DMS 273 (cell line): ENCODE measurements around the gene SLFNL1.
A peak's percentile ranks its signal among the peaks of the same experiment; 100 is the strongest.

ENCODE experiments used
- DNase-seq: peaks from one replicate; lab custom pipeline; 2025; ENCODE audit not compliant: unreplicated experiment; lab: John Stamatoyannopoulos, UW

SLFNL1 gene

DNA sequence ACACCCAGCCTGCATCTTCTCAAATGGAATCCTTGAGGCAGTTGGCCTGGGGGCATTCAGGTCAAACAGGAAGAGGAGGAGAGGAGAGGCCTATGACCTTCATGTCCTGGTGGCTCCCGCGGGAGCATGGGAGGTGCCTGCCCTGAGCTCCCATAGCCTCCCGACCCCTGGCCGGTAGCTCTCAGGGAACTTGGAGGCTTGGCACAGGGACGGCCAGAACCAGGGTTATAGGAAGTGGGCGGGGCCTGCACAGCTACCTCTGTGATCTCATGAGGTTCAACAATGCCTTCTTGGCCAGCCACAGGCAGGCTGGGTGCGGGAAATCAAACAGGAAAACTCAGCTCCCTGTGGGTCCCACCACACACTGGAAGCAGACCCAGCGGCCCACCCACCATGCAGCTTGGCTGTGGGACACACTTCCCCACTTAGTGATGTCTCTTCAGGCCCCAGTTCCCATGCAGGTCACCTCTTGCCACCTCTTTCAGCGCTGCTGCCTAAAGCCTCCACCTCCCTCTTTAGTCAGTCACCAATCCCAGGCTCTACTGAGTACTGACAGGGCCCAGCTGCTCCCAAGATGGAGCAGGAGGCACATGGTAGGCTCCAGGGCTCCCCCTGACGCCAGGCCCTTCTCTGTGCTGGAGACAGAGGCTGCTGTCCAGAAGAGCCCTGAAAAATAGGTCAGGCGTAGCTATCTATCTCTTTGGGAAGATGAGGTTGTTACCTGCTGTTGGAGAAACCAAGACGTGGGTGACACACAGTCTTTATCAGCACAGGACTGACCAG is at the start of gene SLFNL1:
Gene SLFNL1 (minus strand): TSS at position 200 of the 783 bp plus-strand sequence. CDS start 1,065 bp downstream, outside the sequence.
- peak; percentile 100 for DNase-seq

DNA sequence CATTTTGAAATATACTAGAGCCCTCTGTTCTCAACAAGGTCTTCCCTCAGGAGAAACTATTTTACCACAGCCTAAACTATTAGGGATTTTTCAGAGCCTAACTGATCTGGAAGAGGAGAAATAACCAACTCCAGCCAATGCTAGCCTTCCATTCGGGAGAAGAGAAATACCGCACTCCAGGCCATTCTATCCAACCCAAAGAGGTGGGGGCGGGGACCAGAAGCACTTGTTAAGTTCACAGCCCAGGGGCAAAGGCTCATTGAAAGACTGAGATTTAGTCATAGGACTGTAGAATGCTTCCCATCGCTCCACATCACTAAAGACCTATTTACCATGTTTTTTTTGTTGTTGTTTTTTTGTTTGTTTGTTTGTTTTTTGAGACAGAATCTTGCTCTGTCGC is 35.4 kb upstream of the SLFNL1 start:
- no peak for DNase-seq

DNA sequence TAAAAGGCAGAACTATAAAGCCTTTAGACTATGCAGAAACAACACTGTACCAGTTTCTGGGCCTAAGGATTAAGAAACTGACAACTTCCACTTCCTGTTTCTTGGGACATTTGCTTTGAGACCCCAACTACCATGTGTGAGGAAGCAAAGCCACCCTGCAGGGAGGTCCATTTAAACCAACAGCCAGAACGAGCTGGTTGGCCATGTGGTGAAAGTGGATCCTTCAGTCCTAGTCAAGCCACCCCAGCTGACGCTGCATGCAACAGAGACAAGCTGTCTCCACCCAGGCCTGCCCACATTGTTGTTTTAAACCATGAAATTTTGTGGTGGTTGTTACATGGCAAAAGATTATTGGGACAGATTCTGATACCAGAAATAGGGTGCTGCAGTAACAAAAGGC is 31.8 kb upstream of the SLFNL1 start:
- DNase-seq: peak; percentile 88

DNA sequence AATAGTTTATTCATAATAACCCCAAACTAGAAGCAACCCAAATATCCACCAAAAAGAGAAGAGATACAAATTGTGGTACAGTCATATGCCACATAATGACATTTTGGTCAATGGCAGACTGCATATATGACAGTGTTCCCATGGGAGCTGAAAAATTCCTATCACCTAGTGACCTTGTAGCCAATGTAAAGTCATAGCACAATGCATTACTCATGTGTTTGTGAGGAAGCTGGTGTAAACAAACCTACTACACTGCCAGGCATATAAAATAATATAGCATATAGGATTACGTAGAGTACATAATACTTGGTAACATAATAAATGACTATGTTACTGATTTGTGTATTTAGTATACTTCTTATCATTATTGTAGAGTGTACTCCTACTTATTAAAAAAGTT is 29.5 kb upstream of the SLFNL1 start:
- DNase-seq: no peak

DNA sequence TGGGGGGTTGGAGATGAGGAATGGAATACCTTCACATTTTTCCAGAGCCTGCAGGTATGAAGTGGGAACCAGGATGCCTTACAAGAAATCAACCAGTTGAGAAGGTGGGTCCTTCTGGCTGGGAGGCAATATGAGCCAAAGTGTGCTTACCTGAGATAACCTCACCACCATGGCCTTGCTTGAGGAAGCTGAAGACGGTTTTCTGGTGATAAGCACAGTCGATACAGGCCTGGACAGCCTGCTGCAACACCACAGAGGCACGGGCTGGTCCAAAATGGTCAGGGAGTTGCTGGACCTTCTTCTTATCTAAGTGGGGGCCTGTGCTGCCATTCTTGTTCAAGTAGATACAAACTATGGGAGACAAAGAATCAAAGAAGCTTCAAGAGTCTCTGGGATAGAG is 27.0 kb upstream of the SLFNL1 start:
- no peak for DNase-seq

DNA sequence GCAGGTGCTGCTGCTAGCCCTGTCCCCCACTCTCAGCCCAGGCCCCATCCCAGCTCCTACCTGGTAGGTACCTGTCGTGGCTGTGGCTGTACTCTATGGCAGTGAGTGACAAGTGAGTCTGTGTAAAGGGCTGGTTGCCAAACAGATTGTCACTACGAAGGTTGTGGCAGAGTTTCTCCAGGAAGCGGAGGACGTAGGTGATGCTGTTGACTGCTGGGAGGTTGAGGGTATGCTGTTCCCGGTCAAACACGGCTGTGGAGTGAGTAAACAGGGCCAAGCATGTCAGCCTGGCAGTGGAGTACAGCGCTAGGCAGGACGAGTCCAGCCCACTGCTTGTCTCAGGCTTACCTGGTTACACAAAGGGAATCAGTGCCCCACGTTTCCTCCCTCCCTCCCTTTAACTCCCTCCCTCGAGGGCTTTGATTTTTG is 24.8 kb upstream of the SLFNL1 start:
- DNase-seq: no peak

DNA sequence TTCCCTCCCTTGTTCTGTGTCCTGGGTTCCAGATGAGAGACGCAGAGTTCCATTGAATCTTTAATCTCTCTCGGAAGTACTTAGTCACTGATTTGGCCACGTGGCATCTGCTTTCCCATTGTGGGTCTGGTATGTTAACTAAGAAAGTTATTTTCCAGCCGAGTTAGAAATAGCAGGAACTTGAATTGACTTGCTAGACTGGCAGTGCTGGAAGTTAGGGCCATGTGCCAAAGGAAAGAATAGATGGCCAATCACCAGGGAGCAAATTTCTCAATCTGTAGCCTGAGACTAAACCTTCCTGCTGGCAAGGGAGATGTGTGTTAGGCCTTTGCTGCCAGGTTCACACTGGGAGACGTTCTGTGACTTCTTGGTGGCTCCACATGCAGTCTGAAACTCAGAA is 24.2 kb upstream of the SLFNL1 start:
- peak; percentile 90 for DNase-seq

DNA sequence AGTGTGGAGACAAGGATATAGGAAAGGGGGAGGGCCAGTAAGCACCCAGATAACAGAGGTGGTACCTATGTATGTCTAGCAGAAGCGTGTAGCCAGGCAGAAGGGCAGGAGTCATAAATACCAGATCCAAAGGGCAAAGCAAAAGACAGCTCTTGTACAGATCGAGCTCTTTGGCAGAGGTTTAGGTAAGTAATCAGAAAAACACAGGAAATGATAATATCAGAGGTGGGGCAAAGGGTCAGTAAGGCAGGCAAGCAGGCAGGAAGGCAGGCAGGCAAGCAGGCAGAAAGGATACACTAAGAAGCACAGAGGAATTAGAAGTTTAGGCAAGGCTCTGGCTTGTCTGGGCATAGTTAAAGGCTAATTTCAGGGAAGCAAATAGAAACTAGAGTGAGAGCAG is 22.7 kb upstream of the SLFNL1 start:
- DNase-seq: no peak

DNA sequence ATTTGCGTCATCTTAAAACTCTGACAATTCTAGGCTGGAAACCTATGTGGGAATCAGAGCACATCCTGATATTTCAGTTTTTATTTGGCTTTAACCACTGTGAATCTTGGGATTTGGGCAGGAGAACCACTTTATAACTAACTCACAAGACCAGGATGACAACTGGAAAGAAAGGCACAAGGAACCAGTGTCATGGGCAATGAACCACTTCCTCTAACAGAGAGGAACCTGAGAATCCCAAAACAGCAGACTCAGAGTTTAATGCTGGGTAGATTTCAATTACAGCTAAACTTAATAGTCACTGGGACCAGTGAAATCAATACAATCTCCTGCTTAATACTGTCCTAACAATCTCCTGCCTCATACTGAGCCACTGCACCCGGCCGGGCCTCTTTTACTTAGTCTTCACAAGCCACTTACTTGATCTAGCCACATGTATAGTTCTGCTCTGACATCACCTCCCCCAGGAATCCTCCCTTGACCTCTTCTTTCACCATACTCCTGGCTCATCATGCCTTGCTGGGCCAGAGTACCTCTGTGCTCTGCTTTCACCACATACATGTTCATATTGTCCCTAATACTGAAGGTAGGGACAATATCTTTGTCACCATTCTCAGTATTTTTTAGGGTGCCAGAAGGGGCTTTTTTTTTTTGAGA is 20.2 kb upstream of the SLFNL1 start:
- DNase-seq: no peak

DNA sequence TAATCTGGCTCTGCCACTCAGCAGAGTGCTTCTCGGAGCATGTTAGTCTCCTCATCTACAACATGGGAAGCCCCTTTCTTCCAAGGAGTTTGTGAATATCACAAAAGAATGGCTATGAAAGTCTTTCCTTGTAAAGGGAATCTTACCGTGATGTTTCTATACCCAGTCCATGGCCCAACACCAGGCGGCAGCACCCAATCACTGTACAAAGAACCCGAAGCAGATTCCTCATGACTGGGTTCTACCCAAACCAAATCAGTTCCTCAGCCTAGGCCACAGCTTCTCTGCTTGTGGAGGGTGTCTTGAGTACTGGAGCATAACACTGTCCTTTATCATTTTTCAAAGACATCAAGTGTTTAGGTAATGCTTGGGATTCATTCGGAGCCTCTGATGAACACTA is 16.6 kb upstream of the SLFNL1 start:
- peak; percentile 88 for DNase-seq

DNA sequence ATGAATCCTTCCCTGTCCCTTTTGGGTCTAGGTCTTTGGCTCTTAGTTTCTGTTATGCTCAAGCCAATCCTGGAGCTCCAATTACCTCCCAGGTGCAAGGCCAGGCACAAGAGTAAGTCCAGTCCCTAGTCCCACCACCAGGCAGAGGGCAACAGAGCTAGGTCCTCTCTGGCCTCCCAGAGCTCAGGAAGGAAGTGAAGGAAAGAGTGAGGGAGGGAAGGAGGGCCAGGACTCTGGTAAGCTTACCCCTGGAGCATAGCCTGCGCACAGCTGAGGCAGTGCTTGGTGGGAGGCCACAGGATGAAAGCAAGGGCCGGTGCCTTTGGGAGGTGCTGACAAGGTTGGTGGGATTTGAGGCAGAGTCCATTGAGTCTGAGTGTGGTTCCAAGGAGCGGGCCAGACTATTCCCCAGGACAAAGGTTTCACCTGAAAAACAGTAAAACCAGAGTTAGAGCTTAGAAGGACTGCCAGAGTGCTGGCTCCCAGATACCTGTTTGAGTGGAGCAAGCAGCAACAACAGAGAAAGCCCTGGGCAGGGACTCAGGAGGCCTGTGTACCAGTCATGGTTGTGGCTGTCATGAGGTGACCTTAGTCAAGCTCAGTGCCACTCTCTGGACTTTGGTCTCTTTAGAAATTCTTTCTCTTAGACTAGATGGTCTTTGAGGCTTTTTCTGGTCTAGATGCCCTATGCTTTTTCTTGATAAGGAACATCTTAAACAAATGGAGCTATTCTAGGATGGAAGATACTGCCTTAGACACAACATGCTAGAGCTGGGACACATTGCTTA is 15.8 kb upstream of the SLFNL1 start:
- no peak for DNase-seq

DNA sequence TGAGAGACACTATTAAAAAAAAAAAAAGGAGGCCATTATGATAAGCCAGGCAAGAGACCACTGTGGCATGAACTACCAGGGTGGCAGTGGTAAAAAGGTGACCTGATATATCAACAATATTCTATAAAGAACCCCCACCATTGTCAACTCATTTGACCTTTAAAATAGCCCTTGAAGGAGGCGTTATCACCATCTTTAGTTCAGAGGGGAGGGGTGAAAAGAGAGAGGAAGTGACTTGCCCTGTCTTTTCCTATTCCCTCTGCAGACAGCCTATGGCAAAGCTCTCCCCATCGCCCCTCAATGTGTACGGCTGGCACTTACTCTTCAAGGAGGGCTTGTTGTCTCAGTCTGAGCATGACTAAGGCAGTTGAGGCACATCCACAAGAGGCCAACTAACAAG is 11.7 kb upstream of the SLFNL1 start:
- DNase-seq: no peak

DNA sequence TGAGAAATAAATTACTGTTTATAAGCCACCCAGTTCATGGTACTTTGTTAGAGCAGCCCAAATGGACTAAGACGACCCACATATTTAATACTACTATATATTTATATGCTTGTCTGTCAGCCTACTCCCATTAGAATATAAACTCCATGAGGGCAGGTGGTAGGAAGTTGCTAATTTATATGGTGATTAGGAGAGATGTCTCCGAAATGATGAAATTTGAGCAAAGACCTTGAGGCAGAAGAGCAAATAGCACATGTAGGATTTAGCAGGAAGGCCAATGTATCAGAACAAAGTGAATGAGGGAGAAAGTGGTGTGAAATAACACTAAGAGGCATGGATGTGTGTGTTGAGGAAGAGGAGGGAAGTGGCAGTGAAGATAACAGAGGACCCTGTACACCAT is 10.6 kb upstream of the SLFNL1 start:
- no peak for DNase-seq

DNA sequence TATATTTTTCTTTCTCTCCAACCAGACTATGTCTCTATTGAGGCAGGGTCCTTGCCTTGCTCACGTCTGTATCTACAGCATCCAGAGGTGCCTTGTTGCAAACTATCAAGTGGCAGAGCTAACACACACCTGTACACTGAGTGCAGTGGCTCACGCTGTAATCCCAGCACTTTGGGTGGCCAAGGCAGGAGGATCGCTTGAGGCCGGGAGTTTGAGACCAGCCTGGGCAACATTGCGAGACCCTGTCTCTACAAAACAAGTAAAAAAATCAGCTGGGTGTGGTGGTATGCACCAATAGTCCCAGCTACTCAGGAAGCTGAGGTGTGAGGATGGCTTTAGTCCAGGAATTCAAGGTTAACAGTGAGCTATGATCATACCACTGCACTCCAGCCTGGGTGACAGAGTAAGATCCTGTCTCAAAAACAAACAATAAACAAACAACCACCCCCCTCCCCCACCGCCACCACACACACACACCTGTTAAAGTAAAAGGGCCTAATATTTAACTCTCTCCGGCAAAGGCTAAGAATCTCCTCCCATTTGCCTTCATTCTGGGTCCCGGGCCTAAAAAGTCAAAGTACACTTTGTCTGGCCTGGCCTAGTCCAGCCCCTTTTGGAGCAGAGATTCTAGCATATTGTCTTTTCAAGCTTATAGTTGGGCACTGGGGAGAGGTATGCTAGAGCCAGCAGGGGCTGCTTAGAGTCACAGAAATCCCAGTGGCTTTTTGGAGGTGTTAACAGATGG is 9.5 kb upstream of the SLFNL1 start:
- DNase-seq: no peak

DNA sequence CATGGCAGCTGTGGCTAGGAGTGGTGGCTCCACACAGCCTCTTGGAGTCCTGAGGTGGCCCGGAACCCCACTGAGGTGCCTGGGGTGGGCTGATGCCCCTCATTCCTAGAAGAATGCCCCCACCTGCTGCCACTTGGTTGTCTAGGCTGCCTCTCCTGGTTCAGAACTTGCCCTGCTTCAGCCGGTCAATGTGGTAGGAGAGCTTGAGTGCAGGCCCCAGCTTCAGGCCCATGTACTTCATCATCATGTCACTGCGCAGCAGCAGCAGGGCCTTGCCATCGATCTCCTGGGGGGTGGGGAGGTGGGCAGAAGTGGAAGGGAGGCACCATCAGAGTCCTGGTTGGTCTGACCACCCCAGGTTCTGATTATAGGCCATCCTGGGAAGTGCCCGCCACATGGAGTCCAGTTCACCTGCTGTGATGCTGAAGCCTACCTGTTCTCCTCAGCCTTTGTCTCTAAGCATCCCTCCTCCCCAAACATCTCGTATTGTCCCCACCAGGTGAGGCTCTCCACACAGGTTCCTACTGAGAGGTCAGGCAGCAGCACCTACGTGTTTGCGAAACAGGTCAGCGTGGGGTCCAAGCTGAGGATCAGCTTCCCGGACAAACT is 6.6 kb upstream of the SLFNL1 start:
- DNase-seq: no peak

DNA sequence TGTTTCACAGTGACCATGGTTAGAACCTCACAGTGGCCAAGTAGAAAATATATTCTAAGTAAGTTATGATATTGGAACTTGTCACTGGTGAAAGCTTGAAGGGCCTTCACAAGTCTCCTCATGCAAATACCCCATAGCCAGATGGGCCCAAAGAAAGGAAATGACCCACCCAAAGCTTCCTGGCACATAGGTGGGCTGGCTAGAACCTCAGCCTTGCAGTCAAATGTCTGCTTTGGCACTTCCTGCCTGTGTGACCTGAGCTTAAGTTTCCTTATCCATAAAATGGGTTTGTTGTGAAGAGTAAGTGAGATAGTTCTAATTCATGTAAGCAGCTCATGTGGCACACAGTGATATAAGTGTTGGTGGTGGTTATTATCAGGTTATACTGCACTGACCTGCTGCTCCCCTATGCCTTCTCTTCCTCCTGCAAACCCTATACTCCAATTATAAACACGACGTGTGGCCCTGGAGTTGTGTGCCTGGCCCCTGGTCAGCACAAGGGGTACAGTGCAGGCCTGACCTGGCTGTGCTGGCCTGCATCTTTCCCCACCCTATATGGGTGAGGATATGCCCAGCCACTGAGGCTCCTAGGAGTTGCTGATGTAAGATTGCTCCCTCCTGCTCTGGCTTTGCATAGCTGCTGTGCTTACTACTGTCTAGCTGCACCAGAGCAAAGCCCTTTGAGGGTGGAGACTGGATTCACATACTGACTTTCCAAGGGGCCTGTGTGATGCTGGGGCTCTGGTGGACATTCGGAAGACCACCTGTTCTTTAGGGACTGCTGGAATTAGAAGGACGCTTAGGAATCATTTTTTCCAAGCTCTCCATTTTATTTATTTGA is 4.7 kb upstream of the SLFNL1 start:
- DNase-seq: peak; percentile 94

DNA sequence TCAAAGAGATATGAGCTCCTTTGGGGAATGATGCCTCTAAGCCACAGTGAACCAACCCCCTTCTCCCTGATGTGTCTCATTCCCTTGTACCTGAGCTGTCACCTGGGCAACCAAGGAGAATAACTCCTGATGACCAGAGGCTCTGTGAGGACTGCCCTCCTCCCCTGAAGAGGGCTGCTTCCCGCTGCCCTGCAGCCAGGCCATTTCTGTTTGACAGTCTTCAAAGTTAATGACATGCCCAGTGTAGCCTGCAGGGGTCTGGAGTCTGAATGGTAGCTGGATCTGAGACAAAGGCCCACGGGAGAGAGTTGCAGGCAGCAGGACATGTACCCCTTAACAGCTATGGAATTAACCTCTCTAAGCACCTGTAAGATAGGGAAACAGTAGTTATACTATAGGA is 3.4 kb upstream of the SLFNL1 start:
- peak; percentile 95 for DNase-seq

DNA sequence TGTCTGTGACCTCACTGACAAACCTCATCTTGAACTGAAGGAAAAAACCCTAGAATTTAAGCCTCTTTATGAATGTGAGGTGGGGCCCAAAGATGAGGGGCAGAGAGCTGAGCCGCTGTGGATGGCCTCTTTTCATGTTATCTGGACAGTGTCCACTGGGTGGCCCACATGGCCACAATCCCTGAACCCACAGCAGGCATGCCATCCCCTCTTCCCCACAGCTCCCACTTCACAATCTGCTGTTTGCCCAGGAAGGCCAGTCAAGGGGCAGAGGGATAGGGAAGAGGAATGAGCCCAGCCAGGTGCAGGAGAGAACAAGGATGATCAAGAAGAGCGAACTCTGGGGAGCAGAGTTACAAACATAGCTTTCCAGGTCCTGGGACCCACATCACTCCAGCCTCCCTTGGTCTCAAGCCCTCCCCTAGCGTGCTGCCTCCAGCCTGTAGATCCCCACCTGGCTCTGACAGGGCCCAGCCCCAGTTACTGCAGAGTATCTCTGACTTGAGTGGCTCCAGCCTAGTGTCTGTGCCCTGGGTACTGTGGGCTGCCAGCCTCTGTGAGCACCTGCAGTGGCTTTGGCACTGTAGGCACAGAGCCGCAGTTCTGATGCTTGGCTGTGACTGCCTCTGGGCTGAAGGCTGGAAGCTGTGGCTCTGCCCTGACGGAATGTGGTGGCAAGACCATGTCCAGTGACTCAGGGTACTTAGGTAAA is 1.9 kb upstream of the SLFNL1 start:
- DNase-seq: peak; percentile 99

DNA sequence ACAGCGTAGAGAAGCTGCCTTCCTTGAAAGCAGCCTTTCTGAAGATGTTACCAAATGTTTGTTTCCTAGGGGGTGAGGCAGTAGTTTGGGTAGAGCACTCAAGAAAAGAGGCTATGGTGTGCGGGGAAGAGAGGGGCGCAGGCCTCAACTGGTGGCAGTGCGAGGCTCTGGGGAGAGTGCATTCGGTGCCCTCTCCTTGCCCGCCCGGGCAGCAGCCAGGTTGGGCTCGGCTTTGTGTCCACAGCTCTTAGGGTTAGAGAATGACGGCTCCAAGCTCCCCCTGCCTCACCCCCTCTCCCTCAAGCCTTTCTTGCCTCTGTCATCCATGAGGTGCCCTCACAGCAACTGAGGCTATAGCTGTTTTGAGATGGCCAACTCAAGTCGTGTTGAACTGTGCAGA is 899 bp upstream of the SLFNL1 start:
- DNase-seq: peak; percentile 95
